ENCODE results near the gene NUP93.

- TF ChIP-seq CREB1 (IDR thresholded peaks at IDR 0.05) (no peak), ATF2 (IDR thresholded peaks at IDR 0.05; ENCODE audit: low read length) (no peak), POLR2A (IDR thresholded peaks at IDR 0.05; ENCODE audit: control extremely low read depth in 1 of 2, low read depth in 2 of 2, low read length in 2 of 2) (no peak), SP1 (IDR thresholded peaks at IDR 0.05; ENCODE audit: low read depth, low read length) (no peak)
Measured at GRCh38 chr16:56896244-56896643, 166.3 kb downstream of the NUP93 start.

Data from H1 (cell line).